HepG2 (cell line): ENCODE measurements around the gene BABAM1. TPM values are rescaled to one million over a fixed set of nuclear protein-coding genes. Genes with fewer than 3 reads are reported as not detected.
A peak's percentile ranks its signal among the peaks of the same experiment; 100 is the strongest.

Experiments used
- BORCS8-MEF2B ChIP-seq: sonication (generic); formaldehyde crosslinking; IDR thresholded peaks from 2 replicates; pipeline ENCODE4 v1.8.0; 2022; ENCODE audit warnings: mild to moderate bottlenecking, missing genetic modification reagents
- JUND ChIP-seq: sonication (generic); formaldehyde crosslinking; IDR thresholded peaks from 2 replicates; pipeline ENCODE4 v1.8.0; 2022; ENCODE audit warnings: mild to moderate bottlenecking, missing genetic modification reagents
- NRL ChIP-seq: sonication (generic); formaldehyde crosslinking; IDR thresholded peaks from 2 replicates; pipeline ENCODE4 v1.5.0; 2020; ENCODE audit warnings: missing genetic modification reagents, mild to moderate bottlenecking, moderate library complexity, borderline replicate concordance
- POLR2AphosphoS5 ChIP-seq: IDR thresholded peaks from 2 replicates; pipeline ENCODE4 v1.6.1; 2012; ENCODE audit warnings: low read depth, low read length
- SIX4 ChIP-seq: sonication (generic); formaldehyde crosslinking; IDR thresholded peaks from 2 replicates; pipeline ENCODE4 v1.4.0; 2020; ENCODE audit warnings: missing genetic modification reagents
- TBL1XR1 ChIP-seq: fragments of 150-350 bp; IDR thresholded peaks from 2 replicates; pipeline ENCODE4 v1.6.1; 2014; ENCODE audit warnings: borderline replicate concordance, low read length; ENCODE audit not compliant: partially characterized antibody
- ZBTB8A ChIP-seq: sonication (generic); formaldehyde crosslinking; IDR thresholded peaks from 2 replicates; pipeline ENCODE4 v1.4.0; 2020; ENCODE audit warnings: mild to moderate bottlenecking, low read depth, missing genetic modification reagents, borderline replicate concordance
- polyA plus RNA-seq, 8 experiments: library from polyadenylated mRNA; depleted of rRNA in 3 of 8; stranded (reverse) in 7 of 8; unstranded in 1 of 8; fragments of >200 nt; fragmentation: Illumina TruSeq in 4 of 8; extraction: Trizol in 4 of 8; gene quantifications; 2 replicates each; pipeline versions ENCODE4 v1.2.1 to v1.2.3, GENCODE V29; 2011 to 2016; ENCODE audit warnings: low read depth in 4 of 8, missing spikeins in 1 of 8, mixed read lengths in 1 of 8; ENCODE audit not compliant: insufficient read depth in 1 of 8
- total RNA-seq, 5 experiments: library from RNA; depleted of rRNA; stranded (reverse); fragments of >200 nt; fragmentation: Illumina TruSeq; extraction: Trizol; gene quantifications; 2 replicates each; pipeline ENCODE4 v1.2.3, GENCODE V29; 2016; ENCODE audit warnings: low read depth in 1 of 5
- TF ChIP-seq, protein P1 (sequence below): sonication (generic); formaldehyde crosslinking; IDR thresholded peaks from 2 replicates; pipeline ENCODE4 v1.5.0; 2020; ENCODE audit warnings: mild to moderate bottlenecking, missing genetic modification reagents
- TF ChIP-seq, protein P2 (sequence below): sonication (generic); formaldehyde crosslinking; IDR thresholded peaks from 2 replicates; pipeline ENCODE4 v1.8.0; 2022; ENCODE audit warnings: mild to moderate bottlenecking, missing genetic modification reagents; ENCODE audit not compliant: insufficient replicate concordance
- TF ChIP-seq, protein P3 (sequence below), 2 experiments: sonication (generic) in 1 of 2; formaldehyde crosslinking in 1 of 2; IDR thresholded peaks; 2 replicates each; pipeline versions ENCODE4 v1.5.1 to v1.6.1; 2011 to 2020; ENCODE audit warnings: borderline replicate concordance in 1 of 2, low read depth in 1 of 2, low read length in 1 of 2, mild to moderate bottlenecking in 1 of 2, missing genetic modification reagents in 1 of 2, moderate library complexity in 1 of 2
- TF ChIP-seq, protein P4 (sequence below): sonication (generic); formaldehyde crosslinking; IDR thresholded peaks from 2 replicates; pipeline ENCODE4 v1.4.0; 2020; ENCODE audit warnings: missing genetic modification reagents
- TF ChIP-seq, protein P5 (sequence below): sonication (generic); formaldehyde crosslinking; IDR thresholded peaks from 2 replicates; pipeline ENCODE4 v1.8.0; 2022; ENCODE audit warnings: missing genetic modification reagents, mild to moderate bottlenecking, moderate library complexity, borderline replicate concordance

Gene BABAM1
- total and polyA plus RNA-seq, 2 of the 13 experiments (the other 11 are each of a cell fraction or from before 2014, with no cell fraction given), result 70.0 to 82.0 TPM

DNA sequence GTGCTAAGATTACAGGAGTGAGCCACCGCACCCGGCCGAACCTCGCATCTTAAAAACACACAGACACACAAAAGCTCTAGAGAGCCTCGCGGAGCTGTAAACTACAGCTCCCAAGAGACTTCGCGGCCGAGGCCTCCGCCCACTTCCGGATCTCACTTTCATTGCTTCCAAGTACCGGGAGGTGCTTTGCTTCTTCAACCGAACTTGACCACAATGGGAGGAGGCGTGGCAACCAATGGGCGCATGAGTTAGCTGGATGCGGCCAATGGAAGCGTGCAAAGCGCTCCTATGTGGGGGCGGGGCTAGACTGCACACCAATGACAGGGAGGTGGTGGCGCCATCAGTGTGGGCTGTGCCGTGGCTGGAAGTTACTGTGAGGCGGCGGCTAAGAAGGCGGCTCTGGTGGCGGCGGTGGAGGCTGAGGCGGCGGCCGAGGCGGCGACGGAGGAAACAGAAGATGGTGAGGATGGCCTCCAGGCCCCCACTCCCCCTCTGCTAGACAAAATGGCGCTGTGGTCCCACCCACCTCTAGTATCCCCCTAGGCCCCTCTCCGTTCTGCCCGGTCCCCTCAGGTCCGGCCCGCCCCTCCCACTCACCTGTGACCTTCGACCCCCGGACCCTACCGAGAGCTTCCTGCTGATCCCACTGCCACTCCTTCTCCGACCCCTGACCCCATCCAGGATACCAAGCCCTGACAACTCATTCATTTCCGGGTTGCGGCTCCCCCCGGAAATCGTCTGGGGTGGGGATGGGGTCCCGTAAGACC lies 42.1 kb downstream of the BABAM1 start, which contains the start of gene DDA1 (continued):
- TF ChIP-seq, protein P1, sequence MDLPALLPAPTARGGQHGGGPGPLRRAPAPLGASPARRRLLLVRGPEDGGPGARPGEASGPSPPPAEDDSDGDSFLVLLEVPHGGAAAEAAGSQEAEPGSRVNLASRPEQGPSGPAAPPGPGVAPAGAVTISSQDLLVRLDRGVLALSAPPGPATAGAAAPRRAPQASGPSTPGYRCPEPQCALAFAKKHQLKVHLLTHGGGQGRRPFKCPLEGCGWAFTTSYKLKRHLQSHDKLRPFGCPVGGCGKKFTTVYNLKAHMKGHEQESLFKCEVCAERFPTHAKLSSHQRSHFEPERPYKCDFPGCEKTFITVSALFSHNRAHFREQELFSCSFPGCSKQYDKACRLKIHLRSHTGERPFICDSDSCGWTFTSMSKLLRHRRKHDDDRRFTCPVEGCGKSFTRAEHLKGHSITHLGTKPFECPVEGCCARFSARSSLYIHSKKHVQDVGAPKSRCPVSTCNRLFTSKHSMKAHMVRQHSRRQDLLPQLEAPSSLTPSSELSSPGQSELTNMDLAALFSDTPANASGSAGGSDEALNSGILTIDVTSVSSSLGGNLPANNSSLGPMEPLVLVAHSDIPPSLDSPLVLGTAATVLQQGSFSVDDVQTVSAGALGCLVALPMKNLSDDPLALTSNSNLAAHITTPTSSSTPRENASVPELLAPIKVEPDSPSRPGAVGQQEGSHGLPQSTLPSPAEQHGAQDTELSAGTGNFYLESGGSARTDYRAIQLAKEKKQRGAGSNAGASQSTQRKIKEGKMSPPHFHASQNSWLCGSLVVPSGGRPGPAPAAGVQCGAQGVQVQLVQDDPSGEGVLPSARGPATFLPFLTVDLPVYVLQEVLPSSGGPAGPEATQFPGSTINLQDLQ, result no peak
- TF ChIP-seq, protein P2, sequence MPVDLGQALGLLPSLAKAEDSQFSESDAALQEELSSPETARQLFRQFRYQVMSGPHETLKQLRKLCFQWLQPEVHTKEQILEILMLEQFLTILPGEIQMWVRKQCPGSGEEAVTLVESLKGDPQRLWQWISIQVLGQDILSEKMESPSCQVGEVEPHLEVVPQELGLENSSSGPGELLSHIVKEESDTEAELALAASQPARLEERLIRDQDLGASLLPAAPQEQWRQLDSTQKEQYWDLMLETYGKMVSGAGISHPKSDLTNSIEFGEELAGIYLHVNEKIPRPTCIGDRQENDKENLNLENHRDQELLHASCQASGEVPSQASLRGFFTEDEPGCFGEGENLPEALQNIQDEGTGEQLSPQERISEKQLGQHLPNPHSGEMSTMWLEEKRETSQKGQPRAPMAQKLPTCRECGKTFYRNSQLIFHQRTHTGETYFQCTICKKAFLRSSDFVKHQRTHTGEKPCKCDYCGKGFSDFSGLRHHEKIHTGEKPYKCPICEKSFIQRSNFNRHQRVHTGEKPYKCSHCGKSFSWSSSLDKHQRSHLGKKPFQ, result no peak
- TF ChIP-seq SIX4 (CRISPR knock-in tag) (no peak), NRL (CRISPR knock-in tag) (peak; percentile 61; the same call in 1 of the 2 replicates), TBL1XR1 (no peak), JUND (CRISPR knock-in tag) (no peak), BORCS8-MEF2B (CRISPR knock-in tag) (peak; percentile 33; the same call in 1 of the 2 replicates), POLR2AphosphoS5 (peak; percentile 76), ZBTB8A (no peak)
- TF ChIP-seq, protein P3, sequence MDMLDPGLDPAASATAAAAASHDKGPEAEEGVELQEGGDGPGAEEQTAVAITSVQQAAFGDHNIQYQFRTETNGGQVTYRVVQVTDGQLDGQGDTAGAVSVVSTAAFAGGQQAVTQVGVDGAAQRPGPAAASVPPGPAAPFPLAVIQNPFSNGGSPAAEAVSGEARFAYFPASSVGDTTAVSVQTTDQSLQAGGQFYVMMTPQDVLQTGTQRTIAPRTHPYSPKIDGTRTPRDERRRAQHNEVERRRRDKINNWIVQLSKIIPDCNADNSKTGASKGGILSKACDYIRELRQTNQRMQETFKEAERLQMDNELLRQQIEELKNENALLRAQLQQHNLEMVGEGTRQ (IDR thresholded peaks at IDR 0.05; ENCODE audit: low read depth, low read length), result no peak
- TF ChIP-seq, protein P3 (CRISPR knock-in tag; IDR thresholded peaks at IDR 0.05; ENCODE audit: borderline replicate concordance), result no peak; the same call in 1 of the 2 replicates
- TF ChIP-seq, protein P4, sequence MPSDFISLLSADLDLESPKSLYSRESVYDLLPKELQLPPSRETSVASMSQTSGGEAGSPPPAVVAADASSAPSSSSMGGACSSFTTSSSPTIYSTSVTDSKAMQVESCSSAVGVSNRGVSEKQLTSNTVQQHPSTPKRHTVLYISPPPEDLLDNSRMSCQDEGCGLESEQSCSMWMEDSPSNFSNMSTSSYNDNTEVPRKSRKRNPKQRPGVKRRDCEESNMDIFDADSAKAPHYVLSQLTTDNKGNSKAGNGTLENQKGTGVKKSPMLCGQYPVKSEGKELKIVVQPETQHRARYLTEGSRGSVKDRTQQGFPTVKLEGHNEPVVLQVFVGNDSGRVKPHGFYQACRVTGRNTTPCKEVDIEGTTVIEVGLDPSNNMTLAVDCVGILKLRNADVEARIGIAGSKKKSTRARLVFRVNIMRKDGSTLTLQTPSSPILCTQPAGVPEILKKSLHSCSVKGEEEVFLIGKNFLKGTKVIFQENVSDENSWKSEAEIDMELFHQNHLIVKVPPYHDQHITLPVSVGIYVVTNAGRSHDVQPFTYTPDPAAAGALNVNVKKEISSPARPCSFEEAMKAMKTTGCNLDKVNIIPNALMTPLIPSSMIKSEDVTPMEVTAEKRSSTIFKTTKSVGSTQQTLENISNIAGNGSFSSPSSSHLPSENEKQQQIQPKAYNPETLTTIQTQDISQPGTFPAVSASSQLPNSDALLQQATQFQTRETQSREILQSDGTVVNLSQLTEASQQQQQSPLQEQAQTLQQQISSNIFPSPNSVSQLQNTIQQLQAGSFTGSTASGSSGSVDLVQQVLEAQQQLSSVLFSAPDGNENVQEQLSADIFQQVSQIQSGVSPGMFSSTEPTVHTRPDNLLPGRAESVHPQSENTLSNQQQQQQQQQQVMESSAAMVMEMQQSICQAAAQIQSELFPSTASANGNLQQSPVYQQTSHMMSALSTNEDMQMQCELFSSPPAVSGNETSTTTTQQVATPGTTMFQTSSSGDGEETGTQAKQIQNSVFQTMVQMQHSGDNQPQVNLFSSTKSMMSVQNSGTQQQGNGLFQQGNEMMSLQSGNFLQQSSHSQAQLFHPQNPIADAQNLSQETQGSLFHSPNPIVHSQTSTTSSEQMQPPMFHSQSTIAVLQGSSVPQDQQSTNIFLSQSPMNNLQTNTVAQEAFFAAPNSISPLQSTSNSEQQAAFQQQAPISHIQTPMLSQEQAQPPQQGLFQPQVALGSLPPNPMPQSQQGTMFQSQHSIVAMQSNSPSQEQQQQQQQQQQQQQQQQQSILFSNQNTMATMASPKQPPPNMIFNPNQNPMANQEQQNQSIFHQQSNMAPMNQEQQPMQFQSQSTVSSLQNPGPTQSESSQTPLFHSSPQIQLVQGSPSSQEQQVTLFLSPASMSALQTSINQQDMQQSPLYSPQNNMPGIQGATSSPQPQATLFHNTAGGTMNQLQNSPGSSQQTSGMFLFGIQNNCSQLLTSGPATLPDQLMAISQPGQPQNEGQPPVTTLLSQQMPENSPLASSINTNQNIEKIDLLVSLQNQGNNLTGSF (CRISPR knock-in tag), result no peak
- TF ChIP-seq, protein P5, sequence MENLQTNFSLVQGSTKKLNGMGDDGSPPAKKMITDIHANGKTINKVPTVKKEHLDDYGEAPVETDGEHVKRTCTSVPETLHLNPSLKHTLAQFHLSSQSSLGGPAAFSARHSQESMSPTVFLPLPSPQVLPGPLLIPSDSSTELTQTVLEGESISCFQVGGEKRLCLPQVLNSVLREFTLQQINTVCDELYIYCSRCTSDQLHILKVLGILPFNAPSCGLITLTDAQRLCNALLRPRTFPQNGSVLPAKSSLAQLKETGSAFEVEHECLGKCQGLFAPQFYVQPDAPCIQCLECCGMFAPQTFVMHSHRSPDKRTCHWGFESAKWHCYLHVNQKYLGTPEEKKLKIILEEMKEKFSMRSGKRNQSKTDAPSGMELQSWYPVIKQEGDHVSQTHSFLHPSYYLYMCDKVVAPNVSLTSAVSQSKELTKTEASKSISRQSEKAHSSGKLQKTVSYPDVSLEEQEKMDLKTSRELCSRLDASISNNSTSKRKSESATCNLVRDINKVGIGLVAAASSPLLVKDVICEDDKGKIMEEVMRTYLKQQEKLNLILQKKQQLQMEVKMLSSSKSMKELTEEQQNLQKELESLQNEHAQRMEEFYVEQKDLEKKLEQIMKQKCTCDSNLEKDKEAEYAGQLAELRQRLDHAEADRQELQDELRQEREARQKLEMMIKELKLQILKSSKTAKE (CRISPR knock-in tag), result no peak
